ENCODE data around the gene MYMX.

DNA sequence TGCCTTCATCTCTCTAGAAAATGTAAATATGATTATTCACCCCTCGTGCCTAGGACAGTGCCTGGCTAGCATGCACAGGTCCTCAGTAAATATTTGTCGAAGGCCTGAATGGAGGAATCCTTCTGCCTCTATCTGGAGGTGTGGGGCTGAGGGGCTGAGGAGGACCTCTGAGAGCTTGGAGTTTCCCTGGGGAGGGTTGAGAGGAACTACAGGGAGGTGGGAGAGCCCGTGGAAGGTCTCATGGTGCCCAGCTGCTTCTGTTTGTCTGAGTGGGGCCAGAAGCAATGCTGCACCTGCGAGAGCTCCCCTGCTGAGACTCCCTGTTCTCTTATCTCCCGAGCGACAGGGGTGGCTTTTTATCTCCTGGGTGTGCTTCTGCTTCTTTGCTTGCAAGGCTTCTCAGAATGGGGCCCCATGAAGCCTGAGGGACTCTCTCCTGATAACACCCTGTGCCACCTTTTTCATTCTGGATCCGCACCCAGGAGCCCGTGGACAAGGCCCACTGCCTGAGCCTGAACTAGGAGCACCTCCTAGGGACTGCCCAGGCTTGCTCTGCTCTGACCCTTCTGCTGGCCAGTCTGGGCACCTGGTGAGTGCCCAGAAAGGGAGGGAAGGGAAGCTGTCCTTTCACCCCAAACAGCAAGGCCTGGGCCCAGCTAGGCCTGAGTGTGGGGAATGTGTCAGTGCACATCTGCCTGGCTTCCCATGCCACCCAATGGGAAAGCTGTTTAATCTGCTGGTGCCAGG is 9.0 kb downstream of the MYMX start:
- TF ChIP-seq CTCF (conservative IDR thresholded peaks at IDR 0.05; ENCODE audit: low read depth, low read length) (no peak), EZH2 (IDR thresholded peaks at IDR 0.05; ENCODE audit: borderline replicate concordance, low read depth, low read length, poor library complexity, severe bottlenecking) (no peak)

All from A673 (cell line).